Activated CD8-positive, alpha-beta memory T cell treated with anti-CD3 and anti-CD28 coated beads, Interleukin-2, amount 10 ng/mL, durations not matched to agents 7 days and 5 days (primary cell): ENCODE measurements around the gene RCN1. TPM values are rescaled to one million over a fixed set of nuclear protein-coding genes. Genes with fewer than 3 reads are reported as not detected.
A peak's percentile ranks its signal among the peaks of the same experiment; 100 is the strongest.
"Not testable (repeated sequence)": the region's sequence is repeated elsewhere in the genome, so short reads cannot be mapped to it uniquely, and the experiment has no call there.

ENCODE experiments used
- ATAC-seq: fragments of 150-1000 bp; cut with Tn5 transposase; one replicate; pipeline ENCODE4 v1.10.0; 2021; ENCODE audit warnings: moderate library complexity
- CTCF ChIA-PET: fragments of 350-600 bp; sonication (Branson Sonifier 250); formaldehyde crosslinking; loops from one replicate; lab custom pipeline; 2021; ENCODE audit warnings: antibody characterized with exemption; lab: Charles Lee
- DNase-seq: peaks from one replicate; pipeline ENCODE4 v3.0.0-alpha.2; 2020
- H3K27ac Mint-ChIP-seq: one replicate; pipeline ENCODE4 v1.8.0; 2021; ENCODE audit warnings: mild to moderate bottlenecking, mixed read lengths
- H3K27me3 Mint-ChIP-seq: one replicate; pipeline ENCODE4 v1.8.0; 2021; ENCODE audit warnings: mixed read lengths
- H3K36me3 Mint-ChIP-seq: one replicate; pipeline ENCODE4 v1.8.0; 2021; ENCODE audit warnings: mild to moderate bottlenecking, mixed read lengths
- H3K4me1 Mint-ChIP-seq: one replicate; pipeline ENCODE4 v1.8.0; 2021; ENCODE audit warnings: mixed read lengths
- H3K4me3 Mint-ChIP-seq: one replicate; pipeline ENCODE4 v1.8.0; 2021; ENCODE audit warnings: mild to moderate bottlenecking, moderate library complexity, mixed read lengths
- H3K9me3 Mint-ChIP-seq: one replicate; pipeline ENCODE4 v1.8.0; 2022; ENCODE audit warnings: low read depth, mixed read lengths
- total RNA-seq, 2 experiments: library from RNA; stranded (reverse); gene quantifications; one replicate each; pipeline ENCODE4 v1.2.3, GENCODE V29; 2021

Gene RCN1
- total RNA-seq, 2 experiments from 2014 or later: 21.1 to 24.5 TPM

GRCh38 chr11:32087597-32087996 is 3.3 kb upstream of the RCN1 start:
- peaks cover 26% of the 10 kb centered on the region for H3K27me3 Mint-ChIP-seq
- peaks cover 22% of the 10 kb centered on the region for H3K4me1 Mint-ChIP-seq
- DNase-seq: no peak
- CTCF ChIA-PET: interaction anchor here (1.0 kb wide), 1 partner anchor 88 kb away, joined by 5 read pairs; no protein-coding TSS in a partner anchor
- H3K27ac Mint-ChIP-seq: no peak overlapping the region
- ATAC-seq: no peak
- no peaks in the 10 kb centered on the region for H3K9me3 Mint-ChIP-seq
- no peaks in the 10 kb centered on the region for H3K36me3 Mint-ChIP-seq
- no peak overlapping the region for H3K4me3 Mint-ChIP-seq

GRCh38 chr11:32088117-32088941 is 2.5 kb upstream of the RCN1 start:
- H3K36me3 Mint-ChIP-seq: no peaks in the 10 kb centered on the region
- no peak for ATAC-seq
- CTCF ChIA-PET: interaction anchor here (0.8 kb wide), 1 partner anchor 24 kb away, joined by 3 read pairs; no protein-coding TSS in a partner anchor
- DNase-seq: no peak
- H3K27ac Mint-ChIP-seq: no peak overlapping the region
- H3K4me3 Mint-ChIP-seq: no peak overlapping the region
- peaks cover 24% of the 10 kb centered on the region for H3K27me3 Mint-ChIP-seq
- peaks cover 30% of the 10 kb centered on the region for H3K4me1 Mint-ChIP-seq
- no peaks in the 10 kb centered on the region for H3K9me3 Mint-ChIP-seq

GRCh38 chr11:32092581-32093170 is 1.8 kb downstream of the RCN1 start:
- Mint-ChIP-seq H3K27me3 (no peaks in the 10 kb centered on the region), H3K36me3 (peaks cover 24% of the 10 kb centered on the region), H3K9me3 (no peaks in the 10 kb centered on the region), H3K4me3 (peak overlapping the region; percentile 82), H3K4me1 (peaks cover 37% of the 10 kb centered on the region), H3K27ac (peak overlapping the region; percentile 88)
- CTCF ChIA-PET: no interaction called here
- ATAC-seq (no peak), DNase-seq (no peak)

- CTCF ChIA-PET: interaction anchor here (0.7 kb wide), 1 partner anchor 202 kb away, joined by 4 read pairs; no protein-coding TSS in a partner anchor
- H3K9me3 Mint-ChIP-seq: no peaks in the 10 kb centered on the region
- DNase-seq (no peak), ATAC-seq (no peak)
- peaks cover 42% of the 10 kb centered on the region for H3K36me3 Mint-ChIP-seq
- peaks cover 34% of the 10 kb centered on the region for H3K4me1 Mint-ChIP-seq
- H3K27ac Mint-ChIP-seq: no peak overlapping the region
- H3K4me3 Mint-ChIP-seq: no peak overlapping the region
- H3K27me3 Mint-ChIP-seq: no peaks in the 10 kb centered on the region
Measured at GRCh38 chr11:32094923-32095322, 4.0 kb downstream of the RCN1 start.

- H3K4me3 Mint-ChIP-seq: no peak overlapping the region
- H3K27me3 Mint-ChIP-seq: no peaks in the 10 kb centered on the region
- peaks cover 21% of the 10 kb centered on the region for H3K4me1 Mint-ChIP-seq
- no peak for ATAC-seq
- CTCF ChIA-PET: no interaction called here
- no peak for DNase-seq
- H3K9me3 Mint-ChIP-seq: no peaks in the 10 kb centered on the region
- H3K36me3 Mint-ChIP-seq: peaks cover 67% of the 10 kb centered on the region
- peak overlapping the region; percentile 12 for H3K27ac Mint-ChIP-seq
Measured at GRCh38 chr11:32098142-32098903, 7.4 kb downstream of the RCN1 start.

GRCh38 chr11:32099516-32099915 is 8.6 kb downstream of the RCN1 start:
- no peak for DNase-seq
- ATAC-seq: no peak
- Mint-ChIP-seq H3K27me3 (no peaks in the 10 kb centered on the region), H3K9me3 (no peaks in the 10 kb centered on the region), H3K27ac (no peak overlapping the region), H3K36me3 (peaks cover 66% of the 10 kb centered on the region), H3K4me1 (peaks cover 17% of the 10 kb centered on the region), H3K4me3 (no peak overlapping the region)
- CTCF ChIA-PET: no interaction called here

GRCh38 chr11:32100495-32100894 is 9.6 kb downstream of the RCN1 start:
- H3K27me3 Mint-ChIP-seq: no peaks in the 10 kb centered on the region

GRCh38 chr11:32101791-32102190 is 10.9 kb downstream of the RCN1 start:
- DNase-seq: no peak
- no peak for ATAC-seq
- H3K4me3 Mint-ChIP-seq: no peak overlapping the region
- no peaks in the 10 kb centered on the region for H3K9me3 Mint-ChIP-seq
- H3K27me3 Mint-ChIP-seq: no peaks in the 10 kb centered on the region
- peaks cover 70% of the 10 kb centered on the region for H3K36me3 Mint-ChIP-seq
- peaks cover 17% of the 10 kb centered on the region for H3K4me1 Mint-ChIP-seq
- no peak overlapping the region for H3K27ac Mint-ChIP-seq
- CTCF ChIA-PET: no interaction called here

More at GRCh38 chr11:32100495-32100894, 9.6 kb downstream of the RCN1 start:
- Mint-ChIP-seq H3K36me3 (peaks cover 66% of the 10 kb centered on the region), H3K4me3 (no peak overlapping the region), H3K27ac (no peak overlapping the region), H3K9me3 (no peaks in the 10 kb centered on the region), H3K4me1 (peaks cover 17% of the 10 kb centered on the region)
- no peak for DNase-seq
- ATAC-seq: no peak
- CTCF ChIA-PET: no interaction called here

- CTCF ChIA-PET: interaction anchor here (1.3 kb wide), 1 partner anchor 73 kb away, joined by 4 read pairs; no protein-coding TSS in a partner anchor
- H3K4me3 Mint-ChIP-seq, H3K27me3 Mint-ChIP-seq, ATAC-seq, H3K27ac Mint-ChIP-seq, DNase-seq, H3K9me3 Mint-ChIP-seq: not testable (repeated sequence)
- Mint-ChIP-seq H3K4me1 (peaks cover 14% of the 10 kb centered on the region), H3K36me3 (peaks cover 58% of the 10 kb centered on the region)
Measured at GRCh38 chr11:32103121-32103719, 12.3 kb downstream of the RCN1 start.

- DNase-seq (no peak), ATAC-seq (no peak)
- no peaks in the 10 kb centered on the region for H3K27me3 Mint-ChIP-seq
- no peaks in the 10 kb centered on the region for H3K9me3 Mint-ChIP-seq
- H3K4me3 Mint-ChIP-seq: no peak overlapping the region
- CTCF ChIA-PET: interaction anchor here (1.3 kb wide), 1 partner anchor 72 kb away, joined by 4 read pairs; no protein-coding TSS in a partner anchor
- H3K27ac Mint-ChIP-seq: no peak overlapping the region
- peaks cover 51% of the 10 kb centered on the region for H3K36me3 Mint-ChIP-seq
- peaks cover 9% of the 10 kb centered on the region for H3K4me1 Mint-ChIP-seq
Measured at GRCh38 chr11:32103941-32104340, 13.1 kb downstream of the RCN1 start.

- peaks cover 9% of the 10 kb centered on the region for H3K4me1 Mint-ChIP-seq
- no peak for ATAC-seq
- CTCF ChIA-PET: no interaction called here
- no peaks in the 10 kb centered on the region for H3K9me3 Mint-ChIP-seq
- H3K4me3 Mint-ChIP-seq: no peak overlapping the region
- H3K27me3 Mint-ChIP-seq: no peaks in the 10 kb centered on the region
- no peak for DNase-seq
- H3K27ac Mint-ChIP-seq: no peak overlapping the region
- H3K36me3 Mint-ChIP-seq: peaks cover 36% of the 10 kb centered on the region
Measured at GRCh38 chr11:32105871-32106560, 15.1 kb downstream of the RCN1 start.

- no peak for DNase-seq
- no peak for ATAC-seq
- peaks cover 27% of the 10 kb centered on the region for H3K36me3 Mint-ChIP-seq
- CTCF ChIA-PET: no interaction called here
- H3K27ac Mint-ChIP-seq: no peak overlapping the region
- H3K4me3 Mint-ChIP-seq: no peak overlapping the region
- no peaks in the 10 kb centered on the region for H3K9me3 Mint-ChIP-seq
- peaks cover 9% of the 10 kb centered on the region for H3K4me1 Mint-ChIP-seq
- peaks cover 3% of the 10 kb centered on the region for H3K27me3 Mint-ChIP-seq
Measured at GRCh38 chr11:32107647-32108046, 16.8 kb downstream of the RCN1 start.
